HG03135 (cell line): Measurements from ENCODE around the gene SYT5.
"Not testable (repeated sequence)": the region's sequence is repeated elsewhere in the genome, so short reads cannot be mapped to it uniquely, and the experiment has no call there.

Source experiments
- ATAC-seq: cut with Tn5 transposase; IDR thresholded peaks from one replicate; pipeline ENCODE4 v1.9.1; 2021; ENCODE audit warnings: mild to moderate bottlenecking, moderate library complexity; ENCODE audit not compliant: unreplicated experiment

The SYT5 gene

GRCh38 chr19:55179606-55180484 is at the start of gene SYT5:
Gene SYT5, minus strand, starts transcription at chr19:55180289. Its CDS starts 1,248 bp downstream, at chr19:55179041.
- ATAC-seq = peak; percentile 14

DNA sequence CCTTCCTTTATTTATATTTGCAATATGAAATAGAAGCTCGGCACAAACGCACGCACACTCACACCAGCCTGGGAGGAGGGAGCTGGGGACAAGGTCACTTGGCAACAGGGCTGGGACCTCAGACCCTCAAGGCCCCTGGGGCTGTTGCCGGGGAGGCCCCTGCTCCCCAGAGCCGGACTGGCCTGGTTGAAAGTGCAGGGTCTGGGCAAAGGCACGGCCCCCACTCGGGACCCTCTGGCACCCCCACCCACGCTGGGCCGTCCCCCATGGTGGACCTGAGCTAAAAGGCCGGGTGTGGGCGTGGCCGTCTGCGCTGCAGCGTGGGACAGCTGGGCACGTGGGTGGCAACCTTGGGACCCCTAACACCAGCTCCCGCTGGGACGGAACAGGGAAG is 49.7 kb upstream of the SYT5 start:
- ATAC-seq = no peak

- ATAC-seq = no peak
Measured at GRCh38 chr19:55229145-55229788, 49.2 kb upstream of the SYT5 start.

- ATAC-seq = no peak
Measured at GRCh38 chr19:55228403-55229031, 48.4 kb upstream of the SYT5 start, which contains the start of gene TMEM86B. Gene TMEM86B, minus strand, starts transcription at chr19:55228763. Its CDS starts 22 bp downstream, at chr19:55228741.

DNA sequence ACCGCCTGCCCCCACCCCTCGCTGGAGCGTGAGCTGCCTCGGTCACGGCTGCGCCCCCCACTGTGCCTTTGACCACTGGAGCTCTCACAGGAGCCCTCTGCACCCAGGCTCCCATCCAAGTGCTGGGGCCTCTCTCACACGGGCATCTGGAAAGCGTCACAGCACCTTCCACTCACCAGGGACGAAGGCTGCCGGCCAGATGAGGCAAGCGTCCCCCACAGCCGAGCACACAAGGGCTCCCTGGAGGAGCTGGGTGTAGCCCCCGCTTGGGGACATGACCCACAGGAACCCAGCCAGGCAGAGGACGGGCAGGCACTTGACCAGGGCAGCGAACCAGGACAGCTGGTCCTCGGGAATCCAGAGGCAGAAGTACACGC is 47.9 kb upstream of the SYT5 start:
- ATAC-seq = no peak

DNA sequence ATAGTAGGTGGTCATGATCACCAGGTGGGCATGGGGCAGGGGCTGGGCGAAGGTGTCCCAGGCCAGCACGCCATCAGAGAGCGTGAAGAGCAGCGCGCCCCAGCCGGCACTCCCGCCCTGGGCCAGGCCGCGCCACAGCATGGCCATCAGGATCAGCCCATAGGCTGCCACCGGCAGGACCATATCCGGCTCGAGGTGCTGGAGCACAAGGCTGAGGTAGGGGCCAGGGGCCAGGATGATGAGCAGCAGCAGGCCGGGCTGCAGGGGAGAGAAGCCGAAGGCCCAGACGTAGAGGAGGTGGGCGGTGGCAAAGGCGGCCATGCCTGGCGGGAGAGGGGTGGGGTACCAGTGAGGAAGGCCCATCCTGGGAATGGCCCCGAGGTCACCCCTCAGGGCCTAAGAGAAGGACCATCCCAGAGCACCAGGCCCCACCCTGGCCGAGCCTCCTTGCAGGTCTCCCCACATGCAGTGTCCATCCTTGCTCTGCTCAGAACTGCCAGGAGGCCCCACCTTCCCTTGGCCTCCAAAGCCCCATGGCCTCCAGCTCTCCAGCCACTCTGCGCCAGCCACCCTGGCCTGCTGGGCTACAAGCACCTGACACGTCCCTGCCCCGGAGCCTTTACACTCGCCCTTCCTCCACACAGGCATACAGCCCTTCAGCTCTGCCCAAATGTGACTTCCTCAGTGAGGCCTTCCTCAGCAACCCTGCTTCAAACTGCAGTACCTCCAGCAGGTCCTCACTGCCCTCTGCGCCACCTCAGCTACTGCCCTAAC is 47.3 kb upstream of the SYT5 start:
- no peak for ATAC-seq

DNA sequence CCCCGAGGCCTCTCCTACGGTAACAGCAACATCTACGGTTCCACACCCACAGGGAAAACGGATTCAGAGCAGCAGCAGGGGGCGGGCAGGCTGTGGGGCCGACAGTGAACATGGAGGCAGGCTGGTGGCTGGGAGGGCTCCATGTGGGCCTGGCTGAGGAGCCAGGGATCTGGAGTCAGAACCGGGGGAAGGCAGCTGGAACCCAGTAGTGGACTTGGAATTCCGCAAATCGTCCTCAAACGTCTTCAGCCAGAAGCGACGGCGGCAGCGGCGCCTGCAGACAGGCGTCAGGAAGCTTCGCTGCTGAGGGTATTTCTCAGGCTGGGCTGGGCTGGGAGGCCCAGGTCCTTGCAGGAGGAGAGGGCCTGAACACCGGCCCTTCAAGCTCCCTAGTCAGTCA is 46.7 kb upstream of the SYT5 start:
- no peak for ATAC-seq

- ATAC-seq = no peak
Measured at GRCh38 chr19:55226273-55226672, 46.2 kb upstream of the SYT5 start.

- no peak for ATAC-seq
Measured at GRCh38 chr19:55225415-55225958, 45.4 kb upstream of the SYT5 start.

- ATAC-seq = not testable (repeated sequence)
Measured at GRCh38 chr19:55224679-55225414, 44.8 kb upstream of the SYT5 start.

GRCh38 chr19:55224038-55224665 is 44.1 kb upstream of the SYT5 start:
- no peak for ATAC-seq

GRCh38 chr19:55223291-55224037 is 43.4 kb upstream of the SYT5 start:
- ATAC-seq = no peak

DNA sequence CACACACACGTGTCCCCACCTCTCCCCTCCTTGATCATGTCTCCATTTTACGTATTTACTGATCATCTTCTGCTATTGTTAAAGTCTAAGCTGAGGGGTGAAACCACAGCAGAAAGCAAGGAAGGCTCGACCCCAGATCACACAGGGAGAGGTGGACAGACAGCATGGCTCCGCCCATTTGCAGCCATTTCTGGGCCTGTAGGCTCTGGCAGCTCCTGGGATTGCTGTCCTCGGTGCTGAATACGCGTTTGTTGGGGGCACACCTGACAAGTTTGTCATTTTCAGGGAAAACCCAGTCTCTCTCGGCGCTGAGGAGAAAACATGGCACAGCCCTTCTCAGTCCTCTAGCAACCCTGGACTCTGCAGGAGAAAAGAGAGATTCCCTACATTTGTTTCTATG is 40.4 kb upstream of the SYT5 start:
- no peak for ATAC-seq

GRCh38 chr19:55216461-55217198 is 36.5 kb upstream of the SYT5 start:
- no peak for ATAC-seq

DNA sequence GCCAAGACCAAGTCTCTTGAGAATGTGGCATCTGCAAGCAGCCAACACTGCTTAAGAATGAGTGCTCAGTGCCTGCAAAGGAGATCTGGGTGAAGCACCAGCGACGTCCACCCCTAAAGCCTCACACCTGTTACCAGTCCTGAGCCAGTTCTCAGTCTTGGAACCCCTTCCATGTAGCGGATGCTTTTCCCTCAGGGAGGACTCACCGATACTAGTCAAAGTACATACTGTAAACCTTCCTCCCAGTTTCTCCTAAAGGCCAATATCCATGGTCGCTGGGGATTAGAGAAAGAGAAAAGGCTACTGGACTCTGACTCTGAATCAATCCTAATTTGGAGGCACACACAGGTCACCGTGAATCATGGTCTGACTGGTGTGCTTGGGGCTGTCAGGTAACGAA is 33.5 kb upstream of the SYT5 start:
- no peak for ATAC-seq

- ATAC-seq = no peak
Measured at GRCh38 chr19:55212447-55212846, 32.4 kb upstream of the SYT5 start.

- ATAC-seq = no peak
Measured at GRCh38 chr19:55209693-55210472, 29.8 kb upstream of the SYT5 start.
